ENCODE measurements around the gene RSPH1.

The RSPH1 gene

DNA sequence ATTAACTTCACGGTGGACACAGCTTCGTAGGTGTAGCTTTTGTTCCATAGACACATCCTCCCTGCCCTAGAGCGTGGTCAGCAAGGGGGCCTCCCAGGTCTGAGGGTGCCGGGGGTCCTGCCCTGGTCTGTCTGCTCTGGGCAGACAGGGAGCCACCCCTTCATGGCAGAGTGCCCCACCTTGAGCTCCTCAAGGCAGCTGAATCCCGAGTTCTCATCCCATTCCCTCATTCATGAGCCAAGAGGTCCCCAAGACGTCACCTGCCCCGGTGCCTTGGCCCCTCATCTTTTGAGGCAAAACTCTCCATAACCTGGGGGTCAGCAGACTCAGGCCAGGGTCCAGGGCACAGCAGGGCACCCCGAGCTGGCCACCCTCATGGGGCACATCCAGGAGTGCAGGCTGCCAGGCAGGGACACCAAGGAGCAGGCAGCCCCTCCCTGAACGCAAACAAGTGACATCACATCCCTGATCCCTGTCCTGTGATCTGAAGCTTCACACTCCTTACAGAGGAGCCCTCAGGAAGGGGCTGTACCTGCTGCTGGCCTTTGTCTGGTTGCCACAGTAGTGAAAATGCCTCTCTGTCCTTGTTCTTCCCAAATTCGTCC, 69.0 kb downstream of the RSPH1 start:
- no peak for DNase-seq (ENCODE audit: low read depth)

DNA sequence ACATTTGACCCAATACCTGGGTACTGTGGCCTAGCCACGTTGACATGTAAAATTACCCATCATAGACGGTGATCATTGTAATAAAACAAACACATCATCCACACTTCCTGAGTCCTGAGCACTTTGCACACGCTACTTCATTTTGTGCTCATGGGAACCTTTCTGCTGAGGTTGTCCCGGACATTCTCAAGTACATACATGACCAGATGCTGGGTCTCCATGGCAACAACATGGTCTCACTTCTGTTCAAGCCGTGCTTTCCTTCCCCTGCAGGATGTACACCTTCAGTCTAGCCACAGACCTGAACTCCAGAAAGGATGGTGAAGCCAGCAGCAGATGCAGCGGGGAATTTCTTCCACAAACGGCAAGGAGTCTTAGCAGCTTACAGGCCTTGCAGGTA, 69.6 kb downstream of the RSPH1 start:
- no peak for DNase-seq (ENCODE audit: low read depth)

DNA sequence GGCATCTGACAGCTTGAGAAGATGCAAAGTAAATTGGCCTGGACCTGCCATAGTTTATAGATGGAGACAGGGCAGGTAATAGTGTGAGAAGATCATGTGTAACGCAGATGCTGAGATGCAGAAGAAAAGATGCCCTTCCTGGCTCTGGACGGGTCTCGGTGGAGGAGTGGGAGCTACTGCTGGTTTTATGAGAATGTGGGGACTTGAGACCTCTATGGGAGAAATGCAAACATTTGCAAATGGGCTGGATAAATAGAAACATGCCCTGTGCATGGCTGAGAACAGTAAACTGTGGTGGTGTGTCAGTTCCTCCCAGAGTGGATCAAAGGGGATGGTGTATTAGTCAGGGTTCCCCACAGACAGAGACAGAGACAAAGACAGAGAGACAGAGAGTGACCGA, 70.4 kb downstream of the RSPH1 start:
- DNase-seq (ENCODE audit: low read depth), result no peak

DNA sequence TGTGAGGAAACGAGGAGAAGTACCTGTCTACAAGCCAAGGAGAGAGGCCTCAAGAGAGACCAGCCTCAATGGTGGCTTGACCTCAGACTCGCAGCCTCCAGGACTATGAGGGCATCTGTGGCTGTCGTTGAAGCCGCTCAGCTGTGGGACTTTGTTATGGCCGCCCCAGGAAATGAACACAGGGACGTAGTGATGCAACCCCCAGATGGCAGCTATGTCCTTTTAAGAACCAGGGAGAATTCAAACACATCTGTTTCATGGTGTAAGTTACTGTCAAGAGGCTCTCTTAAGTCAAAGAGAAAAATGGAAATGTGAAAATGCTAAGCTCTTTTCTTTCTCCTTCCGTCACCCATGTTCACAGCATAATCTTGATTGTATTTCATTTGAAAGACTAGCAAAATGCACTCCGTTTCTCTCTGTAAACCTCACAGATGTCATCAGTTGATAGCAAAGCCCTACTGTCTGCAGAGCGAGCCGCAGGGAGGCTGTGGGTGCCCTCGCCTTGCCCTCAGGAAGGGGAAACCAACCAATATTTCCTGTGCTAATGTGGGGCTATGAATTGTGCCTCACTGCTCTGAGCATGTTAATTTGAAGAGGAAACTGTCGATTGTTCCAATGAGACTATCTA, 71.0 kb downstream of the RSPH1 start:
- DNase-seq (ENCODE audit: low read depth), result peak; percentile 66

DNA sequence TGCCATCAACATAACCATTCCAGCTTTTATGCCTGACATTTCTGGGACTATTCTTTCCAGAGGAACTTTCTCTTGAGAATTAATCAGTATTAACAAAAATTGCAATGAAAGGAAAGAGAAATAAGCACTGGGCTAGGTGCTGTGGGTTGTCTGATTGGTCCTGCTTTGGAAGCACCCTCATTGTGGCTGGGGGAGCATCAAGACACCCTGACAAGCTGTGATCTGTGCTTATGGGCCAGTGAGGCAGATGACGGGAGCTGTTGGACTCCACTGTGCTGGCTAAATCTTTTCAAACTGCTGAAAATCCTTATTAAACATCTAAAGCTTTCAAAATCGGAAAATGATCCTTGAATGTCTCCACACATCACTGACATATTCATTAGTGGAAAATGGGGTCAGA, 72.3 kb downstream of the RSPH1 start:
- no peak for DNase-seq (ENCODE audit: low read depth)

DNA sequence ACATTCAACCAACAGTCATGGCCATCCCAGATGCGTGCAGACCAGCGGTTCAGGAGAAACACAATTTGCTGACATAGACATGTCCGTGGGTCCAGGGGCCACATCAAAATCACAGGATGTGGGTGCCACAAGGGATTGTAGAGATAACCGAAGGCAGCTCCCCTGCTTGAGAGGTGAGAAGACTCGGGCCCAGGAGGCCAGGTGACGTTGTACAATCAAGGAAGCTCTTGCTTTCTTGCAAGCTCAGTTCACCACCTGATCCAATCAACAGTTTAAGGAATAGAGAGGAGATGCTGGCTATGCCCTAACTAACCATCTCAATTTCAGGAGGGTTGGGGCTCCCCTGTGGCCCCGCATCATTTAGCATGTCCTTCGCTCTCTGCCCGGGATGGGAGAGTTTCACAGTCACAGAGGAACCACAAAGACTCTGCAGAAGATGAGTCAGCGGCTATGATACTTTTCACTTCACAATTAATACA, 72.8 kb downstream of the RSPH1 start:
- DNase-seq (ENCODE audit: low read depth), result no peak
